Right hindlimb (tissue), 1 donor: ENCODE results near the gene C16orf89.

Experiments used
- DNase-seq: peaks from one replicate; pipeline ENCODE4 v3.0.0-alpha.2; 2018

Gene C16orf89

GRCh38 chr16:5002699-5003143 is 63.0 kb downstream of the C16orf89 start:
- DNase-seq, result no peak

GRCh38 chr16:5001986-5002385 is 63.8 kb downstream of the C16orf89 start:
- DNase-seq, result no peak

GRCh38 chr16:5001571-5001970 is 64.2 kb downstream of the C16orf89 start:
- DNase-seq, result no peak

GRCh38 chr16:5000573-5001001 is 65.2 kb downstream of the C16orf89 start:
- DNase-seq, result no peak

- no peak for DNase-seq
These were observed 70.9 kb downstream of the C16orf89 start for GRCh38 chr16:4994719-4995434.
